ENCODE results near the gene CTRB2.

Gene CTRB2

GRCh38 chr16:75206749-75207451, at the start of gene CTRB2:
CTRB2 (minus strand) TSS chr16:75207161; CDS start chr16:75207141, 20 bp downstream.
- Histone ChIP-seq H3K9ac (no peak within 1 kb of the TSS), H3K4me1 (peaks cover 0 to 12% (median 4%) of the 10 kb centered on the region in 10 experiments; a peak in 7 of 20 replicates), H3K27ac (no peak within 1 kb of the TSS), H3K27me3 (peaks cover 0 to 82% (median 0%) of the 10 kb centered on the region in 11 experiments; a peak in 5 of 22 replicates), H3K4me2 (no peak within 1 kb of the TSS), H3K36me3 (no peaks in the 10 kb centered on the region), H3K4me3 (no peak within 1 kb of the TSS), H4K20me1 (peaks cover 0 to 69% (median 0%) of the 10 kb centered on the region in 11 experiments; a peak in 7 of 22 replicates), H3K9me3 (replicated peaks in 1 of 11) (no peaks in the 10 kb centered on the region)
- TF ChIP-seq Cebpa-rat (IDR thresholded peaks at IDR 0.05) = no peak

GRCh38 chr16:75256059-75256571, 49.2 kb upstream of the CTRB2 start:
- Histone ChIP-seq H3K9me3 (replicated peaks in 1 of 11) (no peaks in the 10 kb centered on the region), H3K4me3 (no peak overlapping the region), H3K36me3 (no peaks in the 10 kb centered on the region), H3K4me2 (no peak overlapping the region), H3K9ac (no peak overlapping the region), H4K20me1 (peaks cover 1 to 95% (median 37%) of the 10 kb centered on the region in 11 experiments; a peak in 21 of 22 replicates), H3K27ac (no peak overlapping the region), H3K4me1 (peaks cover 3 to 8% (median 4%) of the 10 kb centered on the region in 10 experiments; a peak in 19 of 20 replicates), H3K27me3 (peaks cover 33 to 100% (median 40%) of the 10 kb centered on the region in 11 experiments)
- no peak for TF ChIP-seq Cebpa-rat (IDR thresholded peaks at IDR 0.05)

GRCh38 chr16:75254359-75254837, 47.4 kb upstream of the CTRB2 start:
- H3K4me1 ChIP-seq = peaks cover 12 to 17% (median 14%) of the 10 kb centered on the region in 10 experiments
- no peak overlapping the region for H3K9ac ChIP-seq
- no peak for TF ChIP-seq Cebpa-rat (IDR thresholded peaks at IDR 0.05)
- no peaks in the 10 kb centered on the region for H3K36me3 ChIP-seq
- H3K4me3 ChIP-seq = no peak overlapping the region
- no peak overlapping the region for H3K4me2 ChIP-seq
- no peak overlapping the region for H3K27ac ChIP-seq
- H3K9me3 ChIP-seq (replicated peaks in 1 of 11) = no peaks in the 10 kb centered on the region
- H4K20me1 ChIP-seq = peaks cover 11 to 99% (median 54%) of the 10 kb centered on the region in 11 experiments; a peak in 21 of 22 replicates
- H3K27me3 ChIP-seq = peaks cover 50 to 100% (median 57%) of the 10 kb centered on the region in 11 experiments

DNA sequence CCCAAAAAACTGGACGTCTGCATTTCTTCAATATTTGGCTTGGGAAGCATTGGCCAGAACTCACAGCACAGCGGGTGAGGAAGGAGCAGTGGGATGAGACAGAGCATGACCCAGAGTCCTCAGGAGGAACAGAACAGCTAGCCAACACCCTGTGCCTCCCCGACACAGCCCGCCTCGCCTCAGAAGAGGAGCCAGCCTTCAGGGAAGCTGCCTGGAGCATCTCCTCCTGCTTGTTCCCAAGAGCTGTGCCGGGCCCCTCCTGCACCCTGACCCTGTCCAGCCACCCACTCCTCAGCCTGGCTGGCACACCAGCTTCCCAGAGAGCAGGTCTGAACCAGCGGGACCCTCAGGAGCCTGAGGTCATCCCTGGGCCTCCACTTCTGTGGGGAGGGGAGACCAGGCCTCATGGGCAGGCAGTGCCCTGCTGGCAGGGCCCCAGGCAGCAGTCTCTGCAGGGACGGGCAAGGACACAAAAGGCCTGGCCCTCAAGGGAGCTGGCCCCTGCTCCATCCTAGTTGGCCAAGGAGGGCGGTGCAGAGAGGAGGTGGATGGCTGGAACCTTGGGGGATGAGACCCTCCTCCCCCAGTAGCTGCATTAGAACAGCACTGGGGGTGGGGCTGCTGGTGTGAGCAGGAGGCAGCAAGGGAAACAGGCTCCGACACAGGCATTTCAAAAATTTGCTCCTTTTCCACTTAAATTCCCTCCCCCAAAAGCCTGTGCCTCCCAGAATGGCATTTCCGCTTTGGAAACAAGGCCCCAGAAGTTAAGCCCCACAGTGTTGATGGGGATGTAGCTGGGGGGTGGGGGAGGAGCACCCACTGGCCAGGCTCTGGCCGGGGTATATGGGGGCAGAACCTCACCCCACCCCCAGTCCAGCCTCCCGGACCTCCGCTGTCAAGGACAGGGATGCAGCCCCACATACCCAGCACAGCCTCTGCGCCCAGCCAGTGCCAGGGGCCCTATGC, 46.3 kb upstream of the CTRB2 start:
- peaks cover 13 to 22% (median 16%) of the 10 kb centered on the region in 10 experiments for H3K4me1 ChIP-seq
- H3K9ac ChIP-seq = no peak overlapping the region
- no peak overlapping the region for H3K4me2 ChIP-seq
- H3K9me3 ChIP-seq (replicated peaks in 1 of 11) = no peaks in the 10 kb centered on the region
- H3K4me3 ChIP-seq = no peak overlapping the region
- no peak overlapping the region for H3K27ac ChIP-seq
- no peak for TF ChIP-seq Cebpa-rat (IDR thresholded peaks at IDR 0.05)
- H4K20me1 ChIP-seq = peaks cover 11 to 100% (median 66%) of the 10 kb centered on the region in 11 experiments; a peak in 21 of 22 replicates
- no peaks in the 10 kb centered on the region for H3K36me3 ChIP-seq
- H3K27me3 ChIP-seq = peaks cover 61 to 100% (median 69%) of the 10 kb centered on the region in 11 experiments

GRCh38 chr16:75252049-75252864, 45.3 kb upstream of the CTRB2 start:
- H3K27me3 ChIP-seq = peaks cover 71 to 100% (median 78%) of the 10 kb centered on the region in 11 experiments
- no peak overlapping the region for H3K27ac ChIP-seq
- TF ChIP-seq Cebpa-rat (IDR thresholded peaks at IDR 0.05) = no peak
- H3K9ac ChIP-seq = no peak overlapping the region
- H4K20me1 ChIP-seq = peaks cover 11 to 100% (median 76%) of the 10 kb centered on the region in 11 experiments; a peak in 21 of 22 replicates
- no peak overlapping the region for H3K4me3 ChIP-seq
- peaks cover 13 to 25% (median 20%) of the 10 kb centered on the region in 10 experiments for H3K4me1 ChIP-seq
- H3K36me3 ChIP-seq = no peaks in the 10 kb centered on the region
- peak overlapping the region in 3 of 11 experiments; percentile 95 to 100 (median 98); a peak in 1 of 22 replicates for H3K4me2 ChIP-seq
- no peaks in the 10 kb centered on the region for H3K9me3 ChIP-seq (replicated peaks in 1 of 11)

GRCh38 chr16:75251280-75252048, 44.5 kb upstream of the CTRB2 start, which contains the start of gene BCAR1:
BCAR1 (minus strand) TSS chr16:75251624; CDS start chr16:75251482, 142 bp downstream.
- TF ChIP-seq Cebpa-rat (IDR thresholded peaks at IDR 0.05) = no peak
- Histone ChIP-seq H3K4me3 (peak within 1 kb of the TSS; percentile 42 to 70 (median 60)), H3K27ac (no peak within 1 kb of the TSS), H3K36me3 (no peaks in the 10 kb centered on the region), H3K4me2 (peak within 1 kb of the TSS; percentile 85 to 100 (median 98)), H3K4me1 (peaks cover 13 to 25% (median 20%) of the 10 kb centered on the region in 10 experiments), H3K27me3 (peaks cover 72 to 100% (median 86%) of the 10 kb centered on the region in 11 experiments), H4K20me1 (peaks cover 11 to 100% (median 76%) of the 10 kb centered on the region in 11 experiments; a peak in 21 of 22 replicates), H3K9me3 (replicated peaks in 1 of 11) (no peaks in the 10 kb centered on the region), H3K9ac (peak within 1 kb of the TSS in 9 of 11 experiments; percentile 15 to 70 (median 48); a peak in 15 of 22 replicates)

DNA sequence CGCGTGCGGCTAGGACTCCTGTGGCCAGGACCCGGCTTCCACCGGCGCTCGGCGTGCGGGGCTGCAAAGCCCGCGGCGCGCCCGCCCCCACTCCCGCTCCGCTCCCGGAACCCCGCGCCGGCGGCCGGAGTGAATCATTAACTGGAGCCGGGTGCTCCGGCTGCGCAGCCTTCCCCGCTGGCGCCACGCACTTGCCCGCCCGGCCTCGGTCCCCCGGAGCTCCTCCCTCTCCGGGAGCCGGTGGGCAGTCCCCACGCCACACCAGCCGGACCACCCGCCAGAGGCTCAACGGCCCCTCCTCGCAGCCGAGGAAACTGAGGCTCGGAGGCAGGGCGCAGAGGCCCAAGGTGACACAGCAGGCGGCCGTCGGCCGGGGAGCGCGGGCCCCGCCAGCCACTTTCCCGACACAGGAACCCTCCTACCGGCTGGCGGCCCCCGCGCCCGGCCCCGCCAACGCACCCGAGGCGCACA, 43.9 kb upstream of the CTRB2 start:
- H3K27me3 ChIP-seq = peaks cover 72 to 100% (median 88%) of the 10 kb centered on the region in 11 experiments

More for the DNA sequence above, 43.9 kb upstream of the CTRB2 start:
- Histone ChIP-seq H3K36me3 (no peaks in the 10 kb centered on the region), H3K4me3 (peak overlapping the region; percentile 42 to 70 (median 60)), H3K27ac (no peak overlapping the region), H3K9ac (peak overlapping the region in 9 of 11 experiments; percentile 15 to 70 (median 48); a peak in 15 of 22 replicates), H3K4me1 (peaks cover 13 to 26% (median 20%) of the 10 kb centered on the region in 10 experiments), H3K4me2 (peak overlapping the region; percentile 85 to 100 (median 98)), H4K20me1 (peaks cover 11 to 100% (median 76%) of the 10 kb centered on the region in 11 experiments; a peak in 21 of 22 replicates), H3K9me3 (replicated peaks in 1 of 11) (no peaks in the 10 kb centered on the region)
- TF ChIP-seq Cebpa-rat (IDR thresholded peaks at IDR 0.05) = no peak

Measured in BLaER1 treated with 17β-estradiol and CSF1 and Interleukin-3, amounts not matched to agents 10 nM and 100 nM (cell line).